IPS-18c (cell line): ENCODE results near the gene SSBP2.

Experiments used
- H3K4me3 ChIP-seq: 2 replicates; pipeline ENCODE4 v1.7.0; 2013; ENCODE audit warnings: low read depth, mild to moderate bottlenecking, low read length, moderate library complexity; ENCODE audit not compliant: insufficient read depth
- H3K9me3 ChIP-seq: one replicate; pipeline ENCODE4 v1.6.1; 2013; ENCODE audit warnings: mild to moderate bottlenecking, low read length, moderate library complexity; ENCODE audit not compliant: control insufficient read depth, insufficient read depth

The SSBP2 gene

GRCh38 chr5:81773161-81773560 is 22.3 kb upstream of the SSBP2 start:
- no peaks in the 10 kb centered on the region for H3K9me3 ChIP-seq
- no peak overlapping the region for H3K4me3 ChIP-seq

- Histone ChIP-seq H3K4me3 (no peak overlapping the region; the same call in 1 of the 2 replicates), H3K9me3 (no peaks in the 10 kb centered on the region)
These were observed 21.6 kb upstream of the SSBP2 start for GRCh38 chr5:81772488-81772887.

DNA sequence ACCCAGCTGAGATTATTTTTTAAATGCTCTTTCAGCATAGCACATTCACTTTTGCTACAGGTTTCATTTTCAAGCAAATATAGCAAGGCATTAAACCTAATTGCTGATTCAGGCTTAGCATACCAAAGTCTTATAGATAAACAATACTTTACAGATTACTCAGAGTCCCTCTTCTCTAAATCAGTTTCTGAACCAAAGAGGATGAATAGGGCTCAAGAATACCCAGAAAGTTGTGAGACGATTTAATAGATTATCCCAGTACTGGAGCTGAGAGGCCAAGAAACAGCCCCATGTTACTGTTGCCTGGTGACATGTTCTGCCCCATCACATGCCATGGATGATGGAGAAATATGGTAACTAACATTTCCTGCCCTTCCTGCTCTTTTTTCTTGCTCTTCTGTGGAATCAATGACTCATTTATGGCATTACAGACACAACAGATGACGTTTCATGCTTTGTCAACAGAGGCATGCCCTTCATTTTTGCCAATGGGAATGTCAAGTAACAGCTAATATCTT is 18.1 kb upstream of the SSBP2 start:
- Histone ChIP-seq H3K4me3 (no peak overlapping the region), H3K9me3 (no peaks in the 10 kb centered on the region)

GRCh38 chr5:81767938-81768337 is 17.0 kb upstream of the SSBP2 start:
- Histone ChIP-seq H3K9me3 (no peaks in the 10 kb centered on the region), H3K4me3 (no peak overlapping the region)

DNA sequence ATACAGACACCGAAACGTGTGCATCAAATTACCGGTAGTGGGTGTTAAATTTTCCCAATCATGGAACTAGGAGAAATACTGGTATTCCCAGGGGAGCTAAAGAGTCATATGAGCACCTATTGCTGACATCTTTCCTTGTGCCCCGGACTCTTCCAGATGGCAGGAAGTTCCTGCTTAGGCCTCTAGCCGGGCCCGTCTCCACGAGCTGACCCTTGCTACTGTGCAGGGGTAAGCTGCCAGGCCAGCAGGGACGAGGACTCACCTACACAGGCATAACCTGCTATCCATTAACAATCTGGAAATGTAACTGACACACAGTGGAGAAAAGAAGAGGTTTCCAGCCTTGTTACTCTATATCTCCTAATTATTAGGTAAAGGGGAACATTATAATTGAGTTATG is 16.2 kb upstream of the SSBP2 start:
- Histone ChIP-seq H3K4me3 (no peak overlapping the region), H3K9me3 (no peaks in the 10 kb centered on the region)

DNA sequence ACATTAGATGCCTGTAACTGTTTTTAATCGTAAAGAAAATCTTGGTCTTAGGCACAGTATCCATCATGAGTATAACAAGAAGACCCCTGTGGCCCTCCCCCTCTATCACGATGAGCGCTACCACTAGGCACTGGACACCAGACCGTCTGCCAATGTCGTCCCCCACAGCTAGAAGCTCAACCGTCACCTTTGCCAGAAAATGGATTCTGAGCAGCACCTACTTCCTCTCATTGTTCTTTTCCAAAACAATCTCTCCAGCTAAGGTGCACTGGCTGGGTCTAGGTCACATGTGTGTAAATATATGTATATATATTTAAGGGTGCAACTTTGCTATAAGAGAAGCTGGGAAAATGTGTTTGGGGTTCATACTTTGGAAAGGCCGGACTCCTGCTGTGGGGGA is 15.7 kb upstream of the SSBP2 start:
- no peak overlapping the region for H3K4me3 ChIP-seq
- H3K9me3 ChIP-seq = no peaks in the 10 kb centered on the region

- H3K9me3 ChIP-seq = no peaks in the 10 kb centered on the region
- no peak overlapping the region for H3K4me3 ChIP-seq
These were observed 12.5 kb upstream of the SSBP2 start for GRCh38 chr5:81763294-81763928.

DNA sequence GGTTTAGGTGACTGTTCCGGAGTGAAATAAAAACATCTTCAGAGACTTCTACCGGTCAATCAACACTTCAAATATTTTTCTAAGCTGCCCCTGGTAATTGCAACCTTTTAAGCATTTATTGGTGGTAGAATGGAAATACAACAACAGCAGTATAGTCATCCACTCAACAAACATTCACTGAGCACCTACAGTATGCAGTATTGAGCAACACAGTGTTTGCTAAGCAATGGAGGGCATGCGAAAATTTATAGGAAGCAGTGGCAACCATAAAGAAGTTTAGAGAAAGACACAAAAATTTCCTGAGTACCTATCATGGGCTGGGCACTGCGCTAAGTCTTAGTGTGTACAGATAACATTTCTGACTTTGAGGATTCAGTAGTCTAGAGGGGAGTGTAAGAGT is 12.0 kb upstream of the SSBP2 start:
- Histone ChIP-seq H3K9me3 (no peaks in the 10 kb centered on the region), H3K4me3 (no peak overlapping the region)

GRCh38 chr5:81762401-81762800 is 11.5 kb upstream of the SSBP2 start:
- Histone ChIP-seq H3K4me3 (no peak overlapping the region), H3K9me3 (no peaks in the 10 kb centered on the region)

DNA sequence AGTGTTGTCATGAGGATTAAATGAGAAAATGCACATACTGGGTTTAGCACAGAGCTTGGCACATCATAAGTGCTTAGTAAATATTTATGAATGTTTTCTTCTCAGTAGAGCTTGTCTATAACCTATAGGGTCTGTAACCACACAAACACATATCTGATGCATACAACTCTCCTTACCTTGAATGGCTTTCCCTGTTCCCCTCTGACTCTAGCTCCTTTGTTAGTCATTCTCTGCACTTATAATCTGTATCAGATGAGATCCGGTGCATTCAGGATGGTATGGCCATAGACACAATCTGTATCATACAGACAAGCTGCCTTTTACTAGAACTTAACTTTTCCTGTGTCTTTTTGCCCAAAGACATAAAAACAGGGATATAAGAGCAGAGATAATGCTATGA is 11.1 kb upstream of the SSBP2 start:
- Histone ChIP-seq H3K9me3 (no peaks in the 10 kb centered on the region), H3K4me3 (no peak overlapping the region)

- Histone ChIP-seq H3K4me3 (no peak overlapping the region), H3K9me3 (no peaks in the 10 kb centered on the region)
These were observed 10.4 kb upstream of the SSBP2 start for GRCh38 chr5:81761270-81761669.

GRCh38 chr5:81760521-81760920 is 9.6 kb upstream of the SSBP2 start:
- H3K4me3 ChIP-seq = no peak overlapping the region
- no peaks in the 10 kb centered on the region for H3K9me3 ChIP-seq

GRCh38 chr5:81759632-81760005 is 8.7 kb upstream of the SSBP2 start:
- no peaks in the 10 kb centered on the region for H3K9me3 ChIP-seq

DNA sequence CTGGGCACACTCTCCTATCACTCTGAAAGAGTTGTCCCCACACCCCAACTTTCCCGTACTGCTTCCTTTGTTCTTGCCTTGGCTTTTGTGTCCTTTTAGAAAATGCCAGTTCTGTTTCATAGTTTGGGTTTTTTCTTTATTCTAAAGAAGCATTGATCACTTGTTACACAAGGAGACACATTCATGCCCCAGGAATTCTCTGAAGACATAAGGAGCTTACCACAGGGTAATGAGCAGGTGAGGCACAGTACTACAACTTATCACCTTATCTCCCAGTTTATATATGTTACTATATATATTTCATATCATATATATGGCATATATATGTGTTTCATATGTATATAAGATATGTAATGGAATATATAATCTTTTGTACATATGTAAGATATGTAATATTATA is 6.5 kb upstream of the SSBP2 start:
- H3K4me3 ChIP-seq = no peak overlapping the region
- H3K9me3 ChIP-seq = no peaks in the 10 kb centered on the region

More at GRCh38 chr5:81759632-81760005, 8.7 kb upstream of the SSBP2 start:
- no peak overlapping the region for H3K4me3 ChIP-seq

DNA sequence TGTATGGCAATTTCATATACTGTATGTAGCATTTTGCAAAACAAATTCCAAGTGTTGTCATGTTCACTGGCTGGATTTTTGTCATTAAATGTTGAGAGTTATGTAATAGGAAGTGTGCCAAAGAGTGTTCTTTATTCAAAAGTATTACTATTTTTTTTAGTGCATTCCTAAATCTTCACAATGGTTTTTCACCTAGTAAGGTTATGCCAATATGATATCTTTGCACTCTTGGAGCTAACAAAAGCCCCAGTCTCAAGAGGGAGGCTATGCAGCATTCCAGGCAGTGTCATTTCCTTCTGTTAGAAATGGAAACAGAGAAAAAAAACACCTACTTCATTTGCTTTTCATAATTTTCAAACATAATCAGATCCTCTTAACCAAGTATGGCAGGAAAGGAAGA is 5.1 kb upstream of the SSBP2 start:
- Histone ChIP-seq H3K9me3 (no peaks in the 10 kb centered on the region), H3K4me3 (no peak overlapping the region)

GRCh38 chr5:81755320-81755719 is 4.4 kb upstream of the SSBP2 start:
- Histone ChIP-seq H3K4me3 (no peak overlapping the region), H3K9me3 (no peaks in the 10 kb centered on the region)

- H3K4me3 ChIP-seq = no peak overlapping the region
These were observed 3.7 kb upstream of the SSBP2 start for GRCh38 chr5:81754621-81755020.

GRCh38 chr5:81753429-81753828 is 2.5 kb upstream of the SSBP2 start:
- Histone ChIP-seq H3K9me3 (no peaks in the 10 kb centered on the region), H3K4me3 (no peak overlapping the region)

More at GRCh38 chr5:81754621-81755020, 3.7 kb upstream of the SSBP2 start:
- H3K9me3 ChIP-seq = no peaks in the 10 kb centered on the region

- H3K9me3 ChIP-seq = no peaks in the 10 kb centered on the region
- H3K4me3 ChIP-seq = no peak overlapping the region
These were observed 1.7 kb upstream of the SSBP2 start for GRCh38 chr5:81752644-81752963.
